A172 (cell line): Measurements from ENCODE around the gene RRAGD. TPM values are rescaled to one million over a fixed set of nuclear protein-coding genes. Genes with fewer than 3 reads are reported as not detected.

Source experiments
- DNase-seq: peaks from one replicate; pipeline ENCODE4 v3.0.0-alpha.2; 2015; ENCODE audit warnings: low spot score
- total RNA-seq: library from RNA; depleted of rRNA; stranded (reverse); fragments of >200 nt; shearing (Covaris generic); gene quantifications from 2 replicates; pipeline ENCODE4 v1.2.3, GENCODE V29; 2014; rRNA removed

RRAGD gene
- total RNA-seq, 1 experiment from 2014 or later: 33.5 TPM

DNA sequence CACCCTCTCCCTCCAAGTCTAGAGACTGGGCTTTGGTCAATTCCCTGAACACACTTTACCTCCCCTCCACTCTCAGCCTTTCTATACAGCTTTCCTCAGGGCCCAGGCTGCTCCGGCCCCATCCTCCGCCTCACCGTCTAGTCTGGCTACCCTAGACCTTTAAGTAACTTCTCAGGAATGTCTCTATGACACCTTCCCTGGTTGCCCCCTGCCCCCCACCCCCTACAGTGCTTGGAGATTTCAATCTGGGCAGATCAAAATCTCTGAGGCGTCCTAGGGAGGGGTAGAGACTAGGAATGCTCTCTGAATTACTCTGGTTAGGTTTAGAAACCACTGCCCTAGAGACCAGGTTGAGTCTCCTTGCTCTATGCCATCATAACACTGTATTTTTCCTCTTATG, 65.6 kb downstream of the RRAGD start:
- no peak for DNase-seq

DNA sequence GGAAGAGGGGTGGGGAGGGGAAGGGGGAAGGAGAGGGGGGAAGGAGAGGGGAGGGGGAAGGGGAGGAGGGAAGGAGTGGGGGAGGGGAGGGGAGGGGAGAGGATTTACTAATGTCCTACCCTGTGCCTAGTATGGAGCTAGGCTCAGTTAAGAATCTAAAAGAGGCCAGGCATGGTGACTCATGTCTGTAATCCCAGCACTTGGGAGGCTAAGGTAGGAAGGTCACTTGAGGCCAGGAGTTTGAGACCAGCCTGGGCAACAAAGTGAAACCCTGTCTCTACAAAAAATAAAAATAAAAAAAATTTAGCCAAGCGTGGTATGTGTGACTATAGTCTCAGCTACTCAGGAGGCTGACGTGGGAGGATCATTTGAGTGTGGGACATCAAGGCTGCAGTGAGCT, 72.5 kb downstream of the RRAGD start:
- no peak for DNase-seq

DNA sequence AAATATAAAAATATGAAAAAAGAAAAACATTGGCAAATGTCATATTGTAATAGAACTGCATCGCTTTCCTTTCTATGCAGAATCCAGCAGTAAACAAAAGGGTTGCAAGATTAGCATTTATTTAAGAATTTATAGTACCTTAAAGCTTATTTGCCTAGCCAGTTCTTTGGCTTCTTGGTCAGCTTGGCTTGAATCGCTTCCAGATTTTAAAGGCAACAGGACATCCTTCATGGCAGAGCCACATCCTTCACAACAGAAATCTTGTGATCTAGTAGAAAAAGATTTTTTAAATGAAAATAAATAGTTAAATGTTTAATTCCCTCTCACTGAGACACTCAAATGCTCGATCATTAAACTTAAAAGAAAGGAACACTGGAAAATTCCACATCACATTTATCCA, 76.9 kb downstream of the RRAGD start:
- DNase-seq: no peak

DNA sequence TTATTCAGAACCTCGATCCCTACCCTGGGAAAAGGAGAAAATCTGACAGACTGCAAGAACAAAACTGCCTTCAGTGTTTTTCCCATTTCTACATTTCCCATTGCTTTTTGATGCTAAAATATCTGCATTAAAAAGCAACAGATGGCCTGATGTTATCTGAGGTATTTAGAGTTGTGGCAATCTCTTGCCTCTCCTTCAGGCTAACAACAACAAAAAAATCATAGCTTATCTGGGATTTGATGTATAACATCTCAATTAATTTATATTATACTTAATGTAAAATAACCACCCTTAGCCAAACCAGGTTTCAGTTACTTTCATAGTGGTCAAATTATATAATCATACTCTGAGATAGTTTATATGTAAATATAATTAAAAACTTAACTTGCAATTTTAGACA, 81.2 kb downstream of the RRAGD start:
- DNase-seq: no peak

DNA sequence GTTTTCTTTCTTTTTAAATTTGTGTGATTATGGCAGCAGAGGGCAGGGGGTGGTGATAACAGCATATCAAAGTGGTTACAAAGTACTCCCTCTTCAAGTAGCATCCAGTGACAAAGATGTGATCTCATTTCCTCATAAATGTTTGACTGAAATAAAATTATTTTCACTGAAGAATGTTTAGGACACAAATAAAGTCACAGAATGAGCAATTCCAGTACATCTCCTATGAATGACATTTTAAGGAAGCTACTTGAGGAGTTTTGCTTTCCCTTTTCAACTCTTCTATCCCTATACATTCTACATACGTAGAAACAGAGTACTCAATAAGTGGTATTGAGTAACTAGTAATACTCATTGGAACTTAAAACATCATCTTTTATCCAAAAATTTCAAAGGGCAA, 83.1 kb downstream of the RRAGD start:
- DNase-seq: no peak

- no peak for DNase-seq
Observed at GRCh38 chr6:89324304-89324703, 87.8 kb downstream of the RRAGD start.

GRCh38 chr6:89323511-89323971, 88.5 kb downstream of the RRAGD start:
- no peak for DNase-seq

GRCh38 chr6:89321131-89321970, 90.7 kb downstream of the RRAGD start:
- DNase-seq: no peak

GRCh38 chr6:89320012-89320559, 92.0 kb downstream of the RRAGD start:
- no peak for DNase-seq

GRCh38 chr6:89317067-89317466, 95.0 kb downstream of the RRAGD start:
- no peak for DNase-seq

- no peak for DNase-seq
Observed at GRCh38 chr6:89315249-89315885, 96.7 kb downstream of the RRAGD start, which contains the start of gene GABRR2. TSS of gene GABRR2 (minus strand) at chr6:89315299. CDS start at chr6:89315165, 134 bp downstream.

GRCh38 chr6:89314692-89315091, 97.4 kb downstream of the RRAGD start:
- DNase-seq: no peak

Other genes starting within 250 kb of the RRAGD start
- gene GABRR1, start 194.9 kb downstream of the RRAGD start, total RNA-seq: 0.02 TPM in 1 of 2 replicates, not detected in the other
- not detected in 2 replicates for gene GABRR2, start 97.0 kb downstream of the RRAGD start, total RNA-seq
- 36.5 and 39.4 TPM in 2 replicates for gene UBE2J1, start 59.6 kb downstream of the RRAGD start, total RNA-seq
- 7.9 and 10.7 TPM in 2 replicates for gene ANKRD6, start 20.9 kb upstream of the RRAGD start, total RNA-seq
- gene LYRM2, start 226.5 kb upstream of the RRAGD start, total RNA-seq: 38.3 and 40.4 TPM in 2 replicates